Measurements from ENCODE around the gene MDM2.

Gene MDM2

GRCh38 chr12:68893741-68894140 is 85.8 kb downstream of the MDM2 start:
- TF ChIP-seq TEAD4 (IDR thresholded peaks at IDR 0.05) (no peak), CREB1 (IDR thresholded peaks at IDR 0.05; ENCODE audit: low read depth) (no peak), USF1 (IDR thresholded peaks at IDR 0.05) (no peak), EP300 (IDR thresholded peaks at IDR 0.05; ENCODE audit: borderline replicate concordance) (no peak), TCF12 (IDR thresholded peaks at IDR 0.05; ENCODE audit: low read depth) (no peak), ZBTB7A (IDR thresholded peaks at IDR 0.05; ENCODE audit: low read depth) (no peak), RAD21 (IDR thresholded peaks at IDR 0.05; ENCODE audit: low read depth) (no peak), FOXM1 (IDR thresholded peaks at IDR 0.05; ENCODE audit: borderline replicate concordance, low read depth) (no peak), NFIC (IDR thresholded peaks at IDR 0.05) (no peak), MAX (IDR thresholded peaks at IDR 0.05) (no peak), TAF1 (IDR thresholded peaks at IDR 0.05; ENCODE audit: low read depth) (no peak), YY1 (IDR thresholded peaks at IDR 0.05; ENCODE audit: low read depth) (no peak)

GRCh38 chr12:68894276-68894855 is 86.4 kb downstream of the MDM2 start:
- no peak for TF ChIP-seq ZBTB7A (IDR thresholded peaks at IDR 0.05; ENCODE audit: low read depth)
- TF ChIP-seq EGR1 (IDR thresholded peaks at IDR 0.05), result no peak
- no peak for TF ChIP-seq YY1 (IDR thresholded peaks at IDR 0.05; ENCODE audit: low read depth)
- TF ChIP-seq USF1 (IDR thresholded peaks at IDR 0.05), result no peak
- no peak for TF ChIP-seq FOXM1 (IDR thresholded peaks at IDR 0.05; ENCODE audit: borderline replicate concordance, low read depth)

- no peak for TF ChIP-seq RAD21 (IDR thresholded peaks at IDR 0.05; ENCODE audit: low read depth)
- TF ChIP-seq TAF1 (IDR thresholded peaks at IDR 0.05; ENCODE audit: low read depth), result no peak
- TF ChIP-seq YY1 (IDR thresholded peaks at IDR 0.05; ENCODE audit: low read depth), result no peak
- no peak for TF ChIP-seq TEAD4 (IDR thresholded peaks at IDR 0.05)
- no peak for TF ChIP-seq ZBTB7A (IDR thresholded peaks at IDR 0.05; ENCODE audit: low read depth)
- TF ChIP-seq EP300 (IDR thresholded peaks at IDR 0.05; ENCODE audit: borderline replicate concordance), result no peak
- no peak for TF ChIP-seq FOXM1 (IDR thresholded peaks at IDR 0.05; ENCODE audit: borderline replicate concordance, low read depth)
- no peak for TF ChIP-seq EGR1 (IDR thresholded peaks at IDR 0.05)
- TF ChIP-seq CREB1 (IDR thresholded peaks at IDR 0.05; ENCODE audit: low read depth), result no peak
- no peak for TF ChIP-seq CEBPB (IDR thresholded peaks at IDR 0.05)
- no peak for TF ChIP-seq TCF12 (IDR thresholded peaks at IDR 0.05; ENCODE audit: low read depth)
- TF ChIP-seq NFIC (IDR thresholded peaks at IDR 0.05), result no peak
- TF ChIP-seq MAX (IDR thresholded peaks at IDR 0.05), result no peak
- no peak for TF ChIP-seq USF1 (IDR thresholded peaks at IDR 0.05)
- no peak for TF ChIP-seq REST (IDR thresholded peaks at IDR 0.05; ENCODE audit: low read depth)
Observed at GRCh38 chr12:68896881-68897540, 89.0 kb downstream of the MDM2 start.

- peak; percentile 40 for TF ChIP-seq NFIC (IDR thresholded peaks at IDR 0.05)
- no peak for TF ChIP-seq EP300 (IDR thresholded peaks at IDR 0.05; ENCODE audit: borderline replicate concordance)
- TF ChIP-seq RAD21 (IDR thresholded peaks at IDR 0.05; ENCODE audit: low read depth), result peak; percentile 74
Observed at GRCh38 chr12:68899251-68899771, 91.3 kb downstream of the MDM2 start.

GRCh38 chr12:68900241-68900640 is 92.3 kb downstream of the MDM2 start:
- TF ChIP-seq FOXM1 (IDR thresholded peaks at IDR 0.05; ENCODE audit: borderline replicate concordance, low read depth), result no peak
- TF ChIP-seq MAX (IDR thresholded peaks at IDR 0.05), result no peak
- TF ChIP-seq USF1 (IDR thresholded peaks at IDR 0.05), result no peak
- no peak for TF ChIP-seq EP300 (IDR thresholded peaks at IDR 0.05; ENCODE audit: borderline replicate concordance)
- TF ChIP-seq CEBPB (IDR thresholded peaks at IDR 0.05), result no peak
- no peak for TF ChIP-seq YY1 (IDR thresholded peaks at IDR 0.05; ENCODE audit: low read depth)
- TF ChIP-seq RAD21 (IDR thresholded peaks at IDR 0.05; ENCODE audit: low read depth), result no peak
